Colonic mucosa (tissue), 4 donors: ENCODE measurements around the gene CST11. TPM values are rescaled to one million over a fixed set of nuclear protein-coding genes. Genes with fewer than 3 reads are reported as not detected.
A peak's percentile ranks its signal among the peaks of the same experiment; 100 is the strongest.

ENCODE experiments used
- DNase-seq: peaks from one replicate; pipeline ENCODE4 v3.0.0-alpha.2; 2020
- H3K27ac ChIP-seq: fragments of 200-600 bp; one replicate; pipeline ENCODE4 v1.8.0; 2021
- H3K27me3 ChIP-seq: fragments of 200-600 bp; one replicate; pipeline ENCODE4 v1.8.0; 2021
- H3K36me3 ChIP-seq: fragments of 200-600 bp; one replicate; pipeline ENCODE4 v1.8.0; 2021
- H3K4me1 ChIP-seq: fragments of 200-600 bp; one replicate; pipeline ENCODE4 v1.8.0; 2021; ENCODE audit warnings: mild to moderate bottlenecking
- H3K4me3 ChIP-seq: fragments of 200-600 bp; one replicate; pipeline ENCODE4 v1.8.0; 2021
- H3K9ac ChIP-seq, 2 donors: one replicate each; pipeline ENCODE4 v1.7.0; 2013; ENCODE audit warnings: control low read depth in 2 of 2, low read depth in 2 of 2, low read length in 2 of 2
- H3K9me3 ChIP-seq: fragments of 200-600 bp; one replicate; pipeline ENCODE4 v1.8.0; 2021
- CTCF ChIP-seq: fragments of 200-600 bp; IDR thresholded peaks from one replicate; pipeline ENCODE4 v1.8.0; 2022; ENCODE audit warnings: antibody characterized with exemption, mild to moderate bottlenecking
- intact Hi-C: fragments of 100-400 bp; cut with DNase I; formaldehyde crosslinking; loops from one replicate; pipeline ENCODE4 v1.14.1; 2022
- total RNA-seq, 2 donors: library from RNA; stranded (reverse); fragmentation: NEBNext Ultra II Directional in 1 of 2; extraction: Animal tissue kit (Norgen Biotek cat#: 25700) in 1 of 2; gene quantifications; one replicate each; pipeline ENCODE4 v1.2.1, GENCODE V29; 2021
- donor health status: healthy.
- donor health status: DM: no; HTN: no; CAD: no.
- donor health status: DM: no; HTN: no; CAD: no.

CST11 gene
- total RNA-seq, 2 donors from 2014 or later: not detected

GRCh38 chr20:23419995-23420901, 32.4 kb downstream of the CST11 start:
- DNase-seq: peak; percentile 59
- H3K4me1 ChIP-seq: no peaks in the 10 kb centered on the region
- intact Hi-C loops: loop anchor here (5.0 kb wide), 1 partner anchor 58 kb away; the partner anchor contains the start of gene GZF1

GRCh38 chr20:23419657-23419994, 33.0 kb downstream of the CST11 start:
- Histone ChIP-seq H3K27ac (peak overlapping the region; percentile 72), H3K4me3 (peak overlapping the region; percentile 96), H3K4me1 (no peaks in the 10 kb centered on the region), H3K9ac (peak overlapping the region in 1 of 2 donors; percentile 85), H3K27me3 (no peaks in the 10 kb centered on the region), H3K36me3 (no peaks in the 10 kb centered on the region), H3K9me3 (no peaks in the 10 kb centered on the region)
- intact Hi-C loops: no loop called here
- no peak for TF ChIP-seq CTCF
- no peak for DNase-seq

More at GRCh38 chr20:23419995-23420901, 32.4 kb downstream of the CST11 start:
- Histone ChIP-seq H3K27me3 (no peaks in the 10 kb centered on the region), H3K36me3 (no peaks in the 10 kb centered on the region), H3K4me3 (peak overlapping the region; percentile 96), H3K9me3 (no peaks in the 10 kb centered on the region), H3K27ac (peak overlapping the region; percentile 72), H3K9ac (peak overlapping the region; percentile 85 to 99)
- TF ChIP-seq CTCF: no peak

- no peak overlapping the region for H3K9ac ChIP-seq
- intact Hi-C loops: no loop called here
- H3K4me1 ChIP-seq: no peaks in the 10 kb centered on the region
- H3K4me3 ChIP-seq: no peak overlapping the region
- H3K36me3 ChIP-seq: no peaks in the 10 kb centered on the region
- H3K9me3 ChIP-seq: no peaks in the 10 kb centered on the region
- no peak for TF ChIP-seq CTCF
- no peak for DNase-seq
- no peak overlapping the region for H3K27ac ChIP-seq
- no peaks in the 10 kb centered on the region for H3K27me3 ChIP-seq
Measured at GRCh38 chr20:23417861-23418260, 34.8 kb downstream of the CST11 start.

GRCh38 chr20:23415959-23416583, 36.6 kb downstream of the CST11 start:
- intact Hi-C loops: no loop called here
- no peak overlapping the region for H3K9ac ChIP-seq
- no peaks in the 10 kb centered on the region for H3K36me3 ChIP-seq
- TF ChIP-seq CTCF: no peak
- H3K27me3 ChIP-seq: no peaks in the 10 kb centered on the region
- H3K4me1 ChIP-seq: no peaks in the 10 kb centered on the region
- no peak overlapping the region for H3K27ac ChIP-seq
- DNase-seq: no peak
- H3K9me3 ChIP-seq: no peaks in the 10 kb centered on the region
- no peak overlapping the region for H3K4me3 ChIP-seq

GRCh38 chr20:23415555-23415954, 37.1 kb downstream of the CST11 start:
- no peak overlapping the region for H3K4me3 ChIP-seq
- no peaks in the 10 kb centered on the region for H3K27me3 ChIP-seq
- no peaks in the 10 kb centered on the region for H3K9me3 ChIP-seq
- no peaks in the 10 kb centered on the region for H3K36me3 ChIP-seq
- no peak for TF ChIP-seq CTCF
- no peaks in the 10 kb centered on the region for H3K4me1 ChIP-seq
- intact Hi-C loops: no loop called here
- no peak overlapping the region for H3K27ac ChIP-seq
- H3K9ac ChIP-seq: no peak overlapping the region
- DNase-seq: no peak
